Erythroblast (primary cell): ENCODE measurements around the gene ADAMTS2.
"Not testable (repeated sequence)": the region's sequence is repeated elsewhere in the genome, so short reads cannot be mapped to it uniquely, and the experiment has no call there.

Source experiments
- DNase-seq, 2 experiments: peaks; one replicate each; lab custom pipeline; 2025; lab: John Stamatoyannopoulos, UW
- GATA1 ChIP-seq: IDR thresholded peaks from 2 replicates; pipeline ENCODE4 v1.6.1; 2011; ENCODE audit warnings: low read depth, mild to moderate bottlenecking, control low read depth, low read length, moderate library complexity
- POLR2A ChIP-seq: IDR thresholded peaks from 2 replicates; pipeline ENCODE4 v1.6.1; 2011; ENCODE audit warnings: mild to moderate bottlenecking, low read length

ADAMTS2 gene

DNA sequence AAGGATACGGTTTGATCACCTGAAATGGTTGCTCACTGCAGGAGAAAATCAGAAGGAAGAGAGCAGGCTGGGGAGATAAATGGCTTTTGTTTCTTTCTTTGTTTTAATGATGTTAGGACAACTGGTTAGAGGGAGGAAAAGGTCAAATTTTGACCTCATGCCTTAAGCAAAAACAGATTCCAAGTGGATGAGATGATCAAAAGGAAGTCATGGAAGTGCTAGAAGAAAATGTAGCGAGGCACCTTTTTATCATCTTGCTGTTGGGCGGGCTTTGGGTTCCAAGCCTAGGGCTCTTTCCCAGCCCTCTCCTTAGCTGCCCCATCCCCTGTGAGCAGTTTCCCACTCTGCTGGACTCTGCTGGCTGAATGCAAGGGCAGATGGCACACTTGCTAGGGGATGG is 127.9 kb downstream of the ADAMTS2 start:
- no peak for DNase-seq
- TF ChIP-seq GATA1 (no peak), POLR2A (no peak)

GRCh38 chr5:179216381-179216780 is 128.9 kb downstream of the ADAMTS2 start:
- not testable (repeated sequence) for DNase-seq

DNA sequence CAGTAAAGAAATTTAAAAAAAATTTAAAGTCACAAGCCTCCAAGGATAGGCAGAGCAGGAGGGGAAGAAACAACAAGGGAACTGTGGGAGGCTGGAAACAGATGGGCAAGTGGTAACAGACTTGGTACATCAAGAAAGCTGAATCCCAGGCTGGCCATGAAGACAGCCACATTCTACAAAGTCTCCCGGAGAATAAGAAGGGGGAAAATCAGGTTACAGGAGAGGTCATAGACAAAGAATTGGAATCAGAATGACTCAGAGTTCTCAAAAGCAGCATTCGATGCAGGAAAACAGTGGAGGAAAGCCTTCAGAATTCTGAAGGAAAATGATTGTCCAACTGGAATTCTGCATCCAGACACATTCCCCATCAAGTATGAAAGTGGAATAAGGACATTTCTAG is 129.7 kb downstream of the ADAMTS2 start:
- DNase-seq, result no peak

GRCh38 chr5:179214678-179215077 is 130.6 kb downstream of the ADAMTS2 start:
- DNase-seq, result no peak
- TF ChIP-seq GATA1, result no peak
- TF ChIP-seq POLR2A, result no peak

More for the DNA sequence above, 129.7 kb downstream of the ADAMTS2 start:
- TF ChIP-seq POLR2A (no peak), GATA1 (no peak)

DNA sequence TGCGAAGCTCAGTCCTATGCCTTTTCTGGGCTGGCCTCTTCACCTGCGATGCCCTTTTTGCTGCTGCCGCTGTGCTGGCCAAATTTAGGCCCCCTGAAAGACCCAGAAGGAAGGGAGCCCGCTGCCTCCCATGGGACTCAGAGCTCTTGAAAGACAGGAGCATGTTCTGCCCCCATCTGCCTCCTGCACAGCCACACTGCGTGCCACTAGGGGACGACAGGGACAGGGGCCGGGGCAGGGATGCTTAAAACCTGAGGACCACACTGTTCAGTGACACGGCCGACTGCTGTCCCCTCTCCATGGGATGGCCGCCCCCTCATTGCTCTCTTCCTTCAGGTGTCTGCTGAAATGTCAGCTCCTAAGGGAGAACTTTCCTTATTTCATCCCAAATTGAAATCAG is 132.4 kb downstream of the ADAMTS2 start:
- TF ChIP-seq POLR2A (no peak), GATA1 (no peak)
- no peak for DNase-seq

DNA sequence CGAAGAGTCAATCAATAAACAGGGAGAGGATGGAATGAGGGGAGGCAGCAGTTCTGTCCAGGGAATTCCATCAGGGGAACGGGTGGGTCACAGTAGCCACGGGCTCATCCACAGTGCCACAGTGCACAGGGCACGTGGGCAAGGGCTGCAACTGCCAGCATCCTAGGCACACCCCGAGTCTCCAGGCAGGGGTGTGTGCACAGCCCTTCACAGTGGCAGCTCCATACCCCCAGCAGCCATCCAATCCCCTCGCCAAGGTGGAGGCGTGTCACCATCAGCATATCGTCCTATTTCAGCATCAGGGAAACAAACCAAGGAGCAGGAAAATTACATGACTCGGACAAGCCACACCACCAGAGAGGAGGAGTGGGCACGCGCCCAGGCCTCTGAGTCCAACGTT is 133.6 kb downstream of the ADAMTS2 start:
- no peak for DNase-seq

GRCh38 chr5:179211068-179211467 is 134.2 kb downstream of the ADAMTS2 start:
- no peak for DNase-seq
- TF ChIP-seq POLR2A, result no peak
- no peak for TF ChIP-seq GATA1

More for the DNA sequence above, 133.6 kb downstream of the ADAMTS2 start:
- TF ChIP-seq GATA1 (no peak), POLR2A (no peak)

DNA sequence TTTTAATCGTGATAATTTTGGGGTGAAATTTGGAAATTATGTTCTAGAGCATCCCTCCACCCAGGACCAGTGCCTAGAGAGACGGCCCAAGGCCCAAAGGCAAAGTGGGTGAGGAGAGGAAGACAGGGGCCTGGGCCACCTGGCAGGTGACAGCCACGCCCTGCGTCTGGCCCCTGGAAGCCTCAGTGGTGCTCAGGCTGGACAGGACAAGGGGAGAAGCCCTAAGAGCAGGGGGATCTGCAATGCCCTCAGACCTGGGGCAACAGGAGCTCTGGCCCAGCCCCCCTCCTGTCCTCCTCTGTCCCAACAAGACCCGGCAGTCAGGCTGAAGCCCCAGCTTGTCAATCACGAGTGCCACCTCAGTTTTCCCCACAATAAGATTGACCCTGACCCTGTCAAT is 134.8 kb downstream of the ADAMTS2 start:
- TF ChIP-seq GATA1, result no peak
- no peak for TF ChIP-seq POLR2A
- DNase-seq, result no peak

GRCh38 chr5:179209359-179210150 is 135.7 kb downstream of the ADAMTS2 start:
- TF ChIP-seq POLR2A (no peak), GATA1 (no peak)
- DNase-seq, result no peak

GRCh38 chr5:179208706-179209358 is 136.4 kb downstream of the ADAMTS2 start:
- no peak for DNase-seq
- TF ChIP-seq POLR2A, result no peak
- TF ChIP-seq GATA1, result no peak

- DNase-seq, result no peak
- TF ChIP-seq GATA1 (no peak), POLR2A (no peak)
These were observed 137.1 kb downstream of the ADAMTS2 start for GRCh38 chr5:179207920-179208705.

GRCh38 chr5:179207470-179207869 is 137.8 kb downstream of the ADAMTS2 start:
- DNase-seq, result no peak
- no peak for TF ChIP-seq POLR2A
- TF ChIP-seq GATA1, result no peak

GRCh38 chr5:179206366-179206765 is 138.9 kb downstream of the ADAMTS2 start:
- TF ChIP-seq GATA1 (no peak), POLR2A (no peak)
- DNase-seq, result no peak

DNA sequence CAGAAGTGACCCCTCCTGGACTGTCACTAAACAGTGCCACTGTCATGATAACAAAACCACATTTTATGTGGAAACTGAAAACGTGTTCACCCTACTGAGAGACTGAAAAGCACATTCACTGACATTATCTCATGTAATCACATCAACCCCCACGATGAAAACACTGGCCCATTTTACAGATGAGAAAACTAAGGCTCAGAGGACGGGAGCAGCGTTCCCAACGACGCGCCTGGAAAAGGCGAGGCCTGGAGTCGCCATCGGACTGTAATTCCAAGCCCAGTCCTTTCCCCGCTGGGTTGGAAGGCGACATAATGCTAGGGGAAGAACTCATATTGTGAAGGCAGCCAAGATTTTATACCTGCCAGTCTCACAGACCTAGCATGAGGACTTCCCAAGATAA is 140.0 kb downstream of the ADAMTS2 start:
- DNase-seq, result no peak
- no peak for TF ChIP-seq POLR2A
- TF ChIP-seq GATA1, result no peak

- DNase-seq, result no peak
- TF ChIP-seq POLR2A (no peak), GATA1 (no peak)
These were observed 140.7 kb downstream of the ADAMTS2 start for GRCh38 chr5:179204572-179204971.
